Astrocyte (in vitro differentiated cells and primary cell): ENCODE measurements around the gene MRPL55. TPM values are rescaled to one million over a fixed set of nuclear protein-coding genes. Genes with fewer than 3 reads are reported as not detected.

Experiments
- DNase-seq: peaks from one replicate; pipeline ENCODE4 v3.0.0-alpha.2; 2010; ENCODE audit warnings: low read depth
- FAIRE-seq: peaks from 2 replicates; lab custom pipeline; 2011; peaks lifted over from hg19 to GRCh38; lab: Jason Lieb, UNC
- H2AFZ ChIP-seq: 2 replicates; pipeline ENCODE4 v1.6.0; 2012; ENCODE audit warnings: low read depth, low read length, inconsistent platforms
- H3K27ac ChIP-seq: 2 replicates; pipeline ENCODE4 v1.5.1; 2011; ENCODE audit warnings: low read depth, low read length, inconsistent platforms
- H3K27me3 ChIP-seq: 2 replicates; pipeline ENCODE4 v1.6.0; 2011; ENCODE audit warnings: low read length, inconsistent platforms; ENCODE audit not compliant: insufficient read depth
- H3K36me3 ChIP-seq: 2 replicates; pipeline ENCODE4 v1.5.1; 2011; ENCODE audit warnings: low read length, inconsistent platforms; ENCODE audit not compliant: insufficient read depth
- H3K4me1 ChIP-seq: 2 replicates; pipeline ENCODE4 v1.5.1; 2011; ENCODE audit warnings: low read length, inconsistent platforms; ENCODE audit not compliant: insufficient read depth
- H3K4me2 ChIP-seq: 2 replicates; pipeline ENCODE4 v1.6.0; 2012; ENCODE audit warnings: low read length, inconsistent platforms
- H3K4me3 ChIP-seq: 2 replicates; pipeline ENCODE4 v1.5.1; 2011; ENCODE audit warnings: low read depth, mild to moderate bottlenecking, low read length, inconsistent platforms; ENCODE audit not compliant: insufficient read depth
- H3K79me2 ChIP-seq: 2 replicates; pipeline ENCODE4 v1.6.0; 2012; ENCODE audit warnings: mild to moderate bottlenecking, low read length, inconsistent platforms; ENCODE audit not compliant: insufficient read depth
- H3K9ac ChIP-seq: 2 replicates; pipeline ENCODE4 v1.6.0; 2012; ENCODE audit warnings: mild to moderate bottlenecking, low read length, inconsistent platforms
- H3K9me3 ChIP-seq: 2 replicates; pipeline ENCODE4 v1.5.1; 2012; ENCODE audit warnings: low read depth, mild to moderate bottlenecking, low read length, inconsistent platforms; ENCODE audit not compliant: insufficient read depth
- H4K20me1 ChIP-seq: 2 replicates; pipeline ENCODE4 v1.6.0; 2012; ENCODE audit warnings: low read length, inconsistent platforms; ENCODE audit not compliant: insufficient read depth
- H3K27ac Mint-ChIP-seq: one replicate; pipeline ENCODE4 v1.8.0; 2021; ENCODE audit warnings: mild to moderate bottlenecking, mixed read lengths; ENCODE audit not compliant: unreplicated experiment
- H3K27me3 Mint-ChIP-seq: one replicate; pipeline ENCODE4 v1.8.0; 2021; ENCODE audit warnings: low read depth, mixed read lengths; ENCODE audit not compliant: unreplicated experiment
- H3K36me3 Mint-ChIP-seq: one replicate; pipeline ENCODE4 v1.8.0; 2021; ENCODE audit warnings: low read depth, mixed read lengths; ENCODE audit not compliant: unreplicated experiment
- H3K4me1 Mint-ChIP-seq: one replicate; pipeline ENCODE4 v1.8.0; 2021; ENCODE audit warnings: low read depth, mixed read lengths; ENCODE audit not compliant: unreplicated experiment
- H3K4me3 Mint-ChIP-seq: one replicate; pipeline ENCODE4 v1.8.0; 2021; ENCODE audit warnings: mild to moderate bottlenecking, moderate library complexity, mixed read lengths; ENCODE audit not compliant: unreplicated experiment
- H3K9me3 Mint-ChIP-seq: one replicate; pipeline ENCODE4 v1.8.0; 2021; ENCODE audit warnings: mild to moderate bottlenecking, mixed read lengths; ENCODE audit not compliant: unreplicated experiment
- EZH2 ChIP-seq: IDR thresholded peaks from 2 replicates; pipeline ENCODE4 v1.6.1; 2012; ENCODE audit warnings: mild to moderate bottlenecking, low read length, inconsistent platforms; ENCODE audit not compliant: insufficient read depth
- total RNA-seq: library from RNA; stranded (reverse); gene quantifications from 2 replicates; pipeline ENCODE4 v1.2.1, GENCODE V29; 2021
- TF ChIP-seq, protein P1 (sequence below): IDR thresholded peaks from 2 replicates; pipeline ENCODE4 v1.5.1; 2011; ENCODE audit warnings: low read depth, mild to moderate bottlenecking, inconsistent platforms, low read length, moderate library complexity; ENCODE audit not compliant: insufficient read depth

Gene MRPL55
- total RNA-seq, 1 donor from 2014 or later: 50.8 TPM

DNA sequence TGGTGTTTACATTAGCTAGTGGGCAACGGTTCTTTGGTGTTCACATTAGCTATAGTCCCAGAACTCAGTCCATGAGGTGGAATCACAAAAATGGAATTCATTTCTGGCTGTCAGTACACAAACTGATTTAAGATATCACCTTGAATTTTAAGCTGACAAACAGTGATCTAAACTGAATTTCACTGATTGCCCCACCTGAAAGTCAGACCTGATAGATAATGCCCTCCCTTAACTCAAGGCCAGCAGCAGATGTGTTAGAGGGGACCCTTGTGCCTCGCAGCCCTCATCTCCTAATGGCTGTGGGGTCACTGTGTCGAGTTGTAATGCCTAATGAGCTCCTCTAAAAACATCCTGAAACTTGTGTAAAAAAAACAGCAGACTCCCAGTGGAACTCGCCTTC, 18.0 kb downstream of the MRPL55 start:
- peaks cover 41% of the 10 kb centered on the region for H3K4me1 ChIP-seq
- no peak for TF ChIP-seq EZH2
- TF ChIP-seq, protein P1, sequence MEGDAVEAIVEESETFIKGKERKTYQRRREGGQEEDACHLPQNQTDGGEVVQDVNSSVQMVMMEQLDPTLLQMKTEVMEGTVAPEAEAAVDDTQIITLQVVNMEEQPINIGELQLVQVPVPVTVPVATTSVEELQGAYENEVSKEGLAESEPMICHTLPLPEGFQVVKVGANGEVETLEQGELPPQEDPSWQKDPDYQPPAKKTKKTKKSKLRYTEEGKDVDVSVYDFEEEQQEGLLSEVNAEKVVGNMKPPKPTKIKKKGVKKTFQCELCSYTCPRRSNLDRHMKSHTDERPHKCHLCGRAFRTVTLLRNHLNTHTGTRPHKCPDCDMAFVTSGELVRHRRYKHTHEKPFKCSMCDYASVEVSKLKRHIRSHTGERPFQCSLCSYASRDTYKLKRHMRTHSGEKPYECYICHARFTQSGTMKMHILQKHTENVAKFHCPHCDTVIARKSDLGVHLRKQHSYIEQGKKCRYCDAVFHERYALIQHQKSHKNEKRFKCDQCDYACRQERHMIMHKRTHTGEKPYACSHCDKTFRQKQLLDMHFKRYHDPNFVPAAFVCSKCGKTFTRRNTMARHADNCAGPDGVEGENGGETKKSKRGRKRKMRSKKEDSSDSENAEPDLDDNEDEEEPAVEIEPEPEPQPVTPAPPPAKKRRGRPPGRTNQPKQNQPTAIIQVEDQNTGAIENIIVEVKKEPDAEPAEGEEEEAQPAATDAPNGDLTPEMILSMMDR: no peak
- H3K27ac ChIP-seq: no peak overlapping the region
- no peak overlapping the region for H2AFZ ChIP-seq
- DNase-seq: no peak
- peak overlapping the region; percentile 7 for H3K4me3 Mint-ChIP-seq
- H3K4me1 Mint-ChIP-seq: peaks cover 78% of the 10 kb centered on the region
- H3K27me3 Mint-ChIP-seq: no peaks in the 10 kb centered on the region
- peaks cover 100% of the 10 kb centered on the region for H4K20me1 ChIP-seq
- H3K27ac Mint-ChIP-seq: peak overlapping the region; percentile 60
- no peak overlapping the region for H3K4me3 ChIP-seq
- H3K4me2 ChIP-seq: peak overlapping the region; percentile 21
- FAIRE-seq: no peak
- H3K27me3 ChIP-seq: no peaks in the 10 kb centered on the region
- no peak overlapping the region for H3K9ac ChIP-seq
- peaks cover 14% of the 10 kb centered on the region for H3K36me3 ChIP-seq
- peaks cover 100% of the 10 kb centered on the region for H3K79me2 ChIP-seq
- H3K9me3 Mint-ChIP-seq: peaks cover 3% of the 10 kb centered on the region
- H3K36me3 Mint-ChIP-seq: peaks cover 7% of the 10 kb centered on the region
- peaks cover 10% of the 10 kb centered on the region for H3K9me3 ChIP-seq

DNA sequence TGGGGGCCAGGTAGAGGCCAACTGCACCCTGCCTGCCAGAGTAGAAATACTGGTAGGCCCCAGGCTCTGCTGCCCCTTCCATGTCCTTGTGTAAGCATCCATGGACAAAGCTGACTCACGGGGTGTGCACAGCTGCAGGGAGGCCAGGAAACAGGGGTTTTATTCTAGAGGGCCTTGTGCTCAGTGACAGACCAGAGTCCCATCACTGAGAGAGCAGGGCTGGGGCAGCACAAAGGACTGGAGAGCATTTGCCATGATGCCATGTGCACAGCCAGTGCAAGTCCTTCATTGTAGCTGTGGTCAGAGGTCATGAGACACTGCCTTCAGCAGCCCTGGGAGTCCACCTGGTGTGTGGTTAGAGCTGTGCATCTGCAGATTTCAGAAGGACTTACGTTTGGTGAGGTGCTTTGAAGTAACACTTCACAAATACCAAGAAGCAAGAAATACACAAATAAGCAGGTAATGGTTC, 18.5 kb downstream of the MRPL55 start:
- Histone ChIP-seq H3K36me3 (peaks cover 14% of the 10 kb centered on the region), H3K27me3 (no peaks in the 10 kb centered on the region), H3K9ac (no peak overlapping the region), H3K4me3 (no peak overlapping the region), H2AFZ (no peak overlapping the region), H4K20me1 (peaks cover 100% of the 10 kb centered on the region), H3K9me3 (peaks cover 10% of the 10 kb centered on the region), H3K4me1 (peaks cover 45% of the 10 kb centered on the region), H3K4me2 (peak overlapping the region; percentile 21), H3K27ac (no peak overlapping the region), H3K79me2 (peaks cover 100% of the 10 kb centered on the region)
- H3K36me3 Mint-ChIP-seq: peaks cover 4% of the 10 kb centered on the region
- no peak overlapping the region for H3K4me3 Mint-ChIP-seq
- peaks cover 3% of the 10 kb centered on the region for H3K9me3 Mint-ChIP-seq
- DNase-seq (no peak), FAIRE-seq (no peak)
- no peaks in the 10 kb centered on the region for H3K27me3 Mint-ChIP-seq
- peak overlapping the region; percentile 77 for H3K27ac Mint-ChIP-seq
- TF ChIP-seq, protein P1: no peak
- TF ChIP-seq EZH2: no peak
- peaks cover 78% of the 10 kb centered on the region for H3K4me1 Mint-ChIP-seq
